NCI-H748 treated with DMSO at 0.1 percent for 48 hours (cell line): ENCODE measurements around the gene VAV2.
A peak's percentile ranks its signal among the peaks of the same experiment; 100 is the strongest.

Source experiments
- DNase-seq: peaks from one replicate; lab custom pipeline; 2025; lab: John Stamatoyannopoulos, UW

The VAV2 gene

GRCh38 chr9:133812941-133813748 is 179.0 kb downstream of the VAV2 start:
- no peak for DNase-seq

- no peak for DNase-seq
These were observed 179.9 kb downstream of the VAV2 start for GRCh38 chr9:133812077-133812868.

- peak; percentile 63 for DNase-seq
These were observed 180.7 kb downstream of the VAV2 start for GRCh38 chr9:133811471-133811870.

- DNase-seq = no peak
These were observed 181.4 kb downstream of the VAV2 start for GRCh38 chr9:133810556-133811195.

GRCh38 chr9:133809335-133809734 is 182.8 kb downstream of the VAV2 start:
- no peak for DNase-seq

GRCh38 chr9:133807818-133808217 is 184.3 kb downstream of the VAV2 start:
- no peak for DNase-seq

- DNase-seq = no peak
These were observed 185.1 kb downstream of the VAV2 start for GRCh38 chr9:133807037-133807436.

- no peak for DNase-seq
These were observed 185.5 kb downstream of the VAV2 start for GRCh38 chr9:133806623-133807010.

GRCh38 chr9:133805876-133806622 is 186.1 kb downstream of the VAV2 start:
- no peak for DNase-seq

- DNase-seq = no peak
These were observed 187.9 kb downstream of the VAV2 start for GRCh38 chr9:133804199-133804598.

- no peak for DNase-seq
These were observed 188.4 kb downstream of the VAV2 start for GRCh38 chr9:133803745-133804144.

GRCh38 chr9:133803028-133803585 is 189.0 kb downstream of the VAV2 start:
- no peak for DNase-seq

GRCh38 chr9:133801739-133802138 is 190.4 kb downstream of the VAV2 start:
- no peak for DNase-seq

- no peak for DNase-seq
These were observed 191.9 kb downstream of the VAV2 start for GRCh38 chr9:133800266-133800665.

- no peak for DNase-seq
These were observed 192.4 kb downstream of the VAV2 start for GRCh38 chr9:133799716-133800115.

- DNase-seq = no peak
These were observed 193.0 kb downstream of the VAV2 start for GRCh38 chr9:133799106-133799505.

- no peak for DNase-seq
These were observed 194.0 kb downstream of the VAV2 start for GRCh38 chr9:133798160-133798559.

- no peak for DNase-seq
These were observed 194.6 kb downstream of the VAV2 start for GRCh38 chr9:133797406-133798105.

GRCh38 chr9:133796562-133796961 is 195.6 kb downstream of the VAV2 start:
- no peak for DNase-seq

- no peak for DNase-seq
These were observed 197.1 kb downstream of the VAV2 start for GRCh38 chr9:133795049-133795448.
